Endodermal cell (in vitro differentiated cells): ENCODE measurements around the gene OR10G2. TPM values are rescaled to one million over a fixed set of nuclear protein-coding genes. Genes with fewer than 3 reads are reported as not detected.

Source experiments
- total RNA-seq, 2 donors: library from RNA; stranded (reverse); fragmentation: NEBNext Ultra II Directional in 1 of 2; extraction: Animal tissue kit (Norgen Biotek cat#: 25700) in 1 of 2; gene quantifications; 2 replicates in 1 of 2; 3 replicates in 1 of 2; pipeline ENCODE4 v1.2.1, GENCODE V29; 2021

The OR10G2 gene
- total RNA-seq, 2 donors from 2014 or later: not detected

Other genes starting within 250 kb of the OR10G2 start
- gene CHD8, start 178.8 kb downstream of the OR10G2 start, total RNA-seq: 100 to 1,000 TPM; 126 to 130 TPM
- gene RAB2B, start 158.0 kb downstream of the OR10G2 start, total RNA-seq: 10 to 100 TPM; 41.2 to 42.9 TPM
- 10 to 100 TPM; 60.0 to 61.5 TPM for gene TOX4, start 157.7 kb downstream of the OR10G2 start, total RNA-seq
- 10 to 100 TPM; 63.2 to 64.7 TPM for gene METTL3, start 123.6 kb downstream of the OR10G2 start, total RNA-seq
- 100 to 1,000 TPM in 1 of 2 donors, 10 to 100 TPM in 1; 78.6 to 120 TPM for gene SALL2, start 108.6 kb downstream of the OR10G2 start, total RNA-seq
- not detected for gene OR10G3, start 54.9 kb downstream of the OR10G2 start, total RNA-seq
- gene OR4E2, start 18.9 kb upstream of the OR10G2 start, total RNA-seq: not detected
- not detected for gene OR4E1, start 38.9 kb upstream of the OR10G2 start, total RNA-seq